Measurements from ENCODE around the gene PNPLA5. TPM values are rescaled to one million over a fixed set of nuclear protein-coding genes. Genes with fewer than 3 reads are reported as not detected.

PNPLA5 gene
- total RNA-seq, 1 experiment from 2014 or later = not detected

GRCh38 chr22:43887391-43887790 is 4.4 kb downstream of the PNPLA5 start:
- H3K9me3 ChIP-seq = peaks cover 4% of the 10 kb centered on the region; the same call in 1 of the 2 replicates
- H3K4me3 ChIP-seq = no peak overlapping the region
- no peaks in the 10 kb centered on the region for H3K36me3 ChIP-seq
- H3K27me3 ChIP-seq = peaks cover 3% of the 10 kb centered on the region; the same call in 1 of the 2 replicates
- no peak for DNase-seq

- Histone ChIP-seq H3K36me3 (no peaks in the 10 kb centered on the region), H3K9me3 (peaks cover 4% of the 10 kb centered on the region; the same call in 1 of the 2 replicates), H3K27me3 (no peaks in the 10 kb centered on the region), H3K4me3 (no peak overlapping the region)
- DNase-seq = no peak
Measured at GRCh38 chr22:43886231-43886630, 5.6 kb downstream of the PNPLA5 start.

- Histone ChIP-seq H3K4me3 (no peak overlapping the region), H3K36me3 (no peaks in the 10 kb centered on the region), H3K9me3 (peaks cover 4% of the 10 kb centered on the region; the same call in 1 of the 2 replicates), H3K27me3 (no peaks in the 10 kb centered on the region)
- DNase-seq = no peak
Measured at GRCh38 chr22:43885786-43886185, 6.0 kb downstream of the PNPLA5 start.

GRCh38 chr22:43885319-43885671 is 6.5 kb downstream of the PNPLA5 start:
- H3K36me3 ChIP-seq = no peaks in the 10 kb centered on the region
- no peak for DNase-seq
- no peaks in the 10 kb centered on the region for H3K27me3 ChIP-seq
- peaks cover 4% of the 10 kb centered on the region; the same call in 1 of the 2 replicates for H3K9me3 ChIP-seq
- H3K4me3 ChIP-seq = no peak overlapping the region

GRCh38 chr22:43884600-43885318 is 7.1 kb downstream of the PNPLA5 start:
- H3K36me3 ChIP-seq = no peaks in the 10 kb centered on the region
- H3K4me3 ChIP-seq = no peak overlapping the region
- peak; percentile 52 for DNase-seq
- peaks cover 4% of the 10 kb centered on the region; the same call in 1 of the 2 replicates for H3K9me3 ChIP-seq
- no peaks in the 10 kb centered on the region for H3K27me3 ChIP-seq

GRCh38 chr22:43883719-43884415 is 7.9 kb downstream of the PNPLA5 start:
- H3K9me3 ChIP-seq = peaks cover 4% of the 10 kb centered on the region; the same call in 1 of the 2 replicates
- no peak for DNase-seq
- no peaks in the 10 kb centered on the region for H3K36me3 ChIP-seq
- H3K4me3 ChIP-seq = no peak overlapping the region
- no peaks in the 10 kb centered on the region for H3K27me3 ChIP-seq

- no peaks in the 10 kb centered on the region for H3K27me3 ChIP-seq
- H3K4me3 ChIP-seq = no peak overlapping the region
- no peaks in the 10 kb centered on the region for H3K36me3 ChIP-seq
- H3K9me3 ChIP-seq = peaks cover 4% of the 10 kb centered on the region; the same call in 1 of the 2 replicates
- DNase-seq = peak; percentile 79
Measured at GRCh38 chr22:43883012-43883661, 8.7 kb downstream of the PNPLA5 start.

- Histone ChIP-seq H3K9me3 (peaks cover 4% of the 10 kb centered on the region; the same call in 1 of the 2 replicates), H3K36me3 (no peaks in the 10 kb centered on the region)
- DNase-seq = no peak
Measured at GRCh38 chr22:43882122-43882767, 9.6 kb downstream of the PNPLA5 start.

GRCh38 chr22:43881091-43882061 is 10.4 kb downstream of the PNPLA5 start:
- Histone ChIP-seq H3K9me3 (peaks cover 4% of the 10 kb centered on the region; the same call in 1 of the 2 replicates), H3K4me3 (no peak overlapping the region), H3K36me3 (no peaks in the 10 kb centered on the region), H3K27me3 (no peaks in the 10 kb centered on the region)
- DNase-seq = no peak

More at GRCh38 chr22:43882122-43882767, 9.6 kb downstream of the PNPLA5 start:
- no peaks in the 10 kb centered on the region for H3K27me3 ChIP-seq
- no peak overlapping the region for H3K4me3 ChIP-seq

GRCh38 chr22:43880541-43880991 is 11.2 kb downstream of the PNPLA5 start:
- Histone ChIP-seq H3K27me3 (no peaks in the 10 kb centered on the region), H3K36me3 (no peaks in the 10 kb centered on the region), H3K9me3 (peaks cover 4% of the 10 kb centered on the region; the same call in 1 of the 2 replicates), H3K4me3 (no peak overlapping the region)
- DNase-seq = no peak

GRCh38 chr22:43879901-43880540 is 11.8 kb downstream of the PNPLA5 start:
- H3K27me3 ChIP-seq = no peaks in the 10 kb centered on the region
- H3K36me3 ChIP-seq = no peaks in the 10 kb centered on the region
- H3K4me3 ChIP-seq = no peak overlapping the region
- peaks cover 4% of the 10 kb centered on the region; the same call in 1 of the 2 replicates for H3K9me3 ChIP-seq
- DNase-seq = no peak

GRCh38 chr22:43878831-43879550 is 12.8 kb downstream of the PNPLA5 start:
- no peaks in the 10 kb centered on the region for H3K27me3 ChIP-seq
- no peak overlapping the region for H3K4me3 ChIP-seq
- DNase-seq = no peak
- peaks cover 4% of the 10 kb centered on the region; the same call in 1 of the 2 replicates for H3K9me3 ChIP-seq
- no peaks in the 10 kb centered on the region for H3K36me3 ChIP-seq

GRCh38 chr22:43878079-43878795 is 13.6 kb downstream of the PNPLA5 start:
- Histone ChIP-seq H3K9me3 (peaks cover 4% of the 10 kb centered on the region; the same call in 1 of the 2 replicates), H3K27me3 (no peaks in the 10 kb centered on the region), H3K36me3 (no peaks in the 10 kb centered on the region), H3K4me3 (no peak overlapping the region)
- DNase-seq = no peak

- Histone ChIP-seq H3K9me3 (no peaks in the 10 kb centered on the region), H3K27me3 (no peaks in the 10 kb centered on the region; the same call in 1 of the 2 replicates), H3K36me3 (no peaks in the 10 kb centered on the region), H3K4me3 (no peak overlapping the region)
- DNase-seq = no peak
Measured at GRCh38 chr22:43876866-43877509, 14.8 kb downstream of the PNPLA5 start.
